ENCODE measurements around the gene TPM1. TPM values are rescaled to one million over a fixed set of nuclear protein-coding genes. Genes with fewer than 3 reads are reported as not detected.

TPM1 gene
- total and polyA plus RNA-seq, 4 donors: 64.7 to 101 (median 71.5) TPM

DNA sequence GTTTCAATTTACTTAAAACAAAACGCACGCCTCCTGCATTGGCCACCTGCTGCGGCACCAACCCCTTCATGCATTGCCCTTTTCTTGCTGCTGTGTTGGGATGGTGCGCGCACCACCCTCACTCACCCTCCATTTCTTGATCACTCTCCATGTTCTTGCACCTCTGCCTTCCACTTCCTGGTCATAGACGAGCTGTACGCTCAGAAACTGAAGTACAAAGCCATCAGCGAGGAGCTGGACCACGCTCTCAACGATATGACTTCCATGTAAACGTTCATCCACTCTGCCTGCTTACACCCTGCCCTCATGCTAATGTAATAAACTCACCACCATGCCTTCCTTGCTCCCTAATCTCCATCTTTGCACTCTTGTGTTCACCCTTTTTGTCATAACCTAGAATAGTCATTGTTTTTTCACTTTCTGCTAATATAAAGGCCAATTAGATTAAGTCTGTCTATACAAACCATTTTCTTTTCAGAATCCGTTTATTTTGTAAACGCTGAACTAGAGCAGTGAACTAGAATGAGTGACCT, 21.4 kb downstream of the TPM1 start:
- 94% methylated on average over 13 of the region's 13 CpGs for WGBS
- Histone ChIP-seq H3K27me3 (ENCODE audit: control insufficient read depth in 4 of 4, insufficient read depth in 4 of 4, low read length in 3 of 4) (no peaks in the 10 kb centered on the region), H3K4me3 (ENCODE audit: low read depth in 1 of 3, low read length in 3 of 3) (no peak overlapping the region), H3K36me3 (ENCODE audit: control insufficient read depth in 4 of 4, insufficient read depth in 3 of 4, low read depth in 1 of 4, low read length in 3 of 4) (peaks cover 18 to 67% (median 54%) of the 10 kb centered on the region in 4 donors), H3K4me1 (ENCODE audit: control insufficient read depth in 4 of 4, insufficient read depth in 4 of 4, low read length in 3 of 4) (no peaks in the 10 kb centered on the region), H3K9me3 (ENCODE audit: control insufficient read depth in 4 of 4, low read length in 3 of 4) (no peaks in the 10 kb centered on the region), H3K27ac (ENCODE audit: low read depth in 1 of 2, low read length in 2 of 2) (no peak overlapping the region), H3K9ac (ENCODE audit: low read depth in 1 of 2, low read length in 2 of 2) (no peak overlapping the region)
- TF ChIP-seq HNF4G (IDR thresholded peaks at IDR 0.05) (no peak), NR2F2 (IDR thresholded peaks at IDR 0.05) (no peak)
- TF ChIP-seq, protein P1, sequence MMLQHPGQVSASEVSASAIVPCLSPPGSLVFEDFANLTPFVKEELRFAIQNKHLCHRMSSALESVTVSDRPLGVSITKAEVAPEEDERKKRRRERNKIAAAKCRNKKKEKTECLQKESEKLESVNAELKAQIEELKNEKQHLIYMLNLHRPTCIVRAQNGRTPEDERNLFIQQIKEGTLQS (IDR thresholded peaks at IDR 0.05): no peak
- TF ChIP-seq, protein P2, sequence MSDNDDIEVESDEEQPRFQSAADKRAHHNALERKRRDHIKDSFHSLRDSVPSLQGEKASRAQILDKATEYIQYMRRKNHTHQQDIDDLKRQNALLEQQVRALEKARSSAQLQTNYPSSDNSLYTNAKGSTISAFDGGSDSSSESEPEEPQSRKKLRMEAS (IDR thresholded peaks at IDR 0.05): no peak
- TF ChIP-seq, protein P3, sequence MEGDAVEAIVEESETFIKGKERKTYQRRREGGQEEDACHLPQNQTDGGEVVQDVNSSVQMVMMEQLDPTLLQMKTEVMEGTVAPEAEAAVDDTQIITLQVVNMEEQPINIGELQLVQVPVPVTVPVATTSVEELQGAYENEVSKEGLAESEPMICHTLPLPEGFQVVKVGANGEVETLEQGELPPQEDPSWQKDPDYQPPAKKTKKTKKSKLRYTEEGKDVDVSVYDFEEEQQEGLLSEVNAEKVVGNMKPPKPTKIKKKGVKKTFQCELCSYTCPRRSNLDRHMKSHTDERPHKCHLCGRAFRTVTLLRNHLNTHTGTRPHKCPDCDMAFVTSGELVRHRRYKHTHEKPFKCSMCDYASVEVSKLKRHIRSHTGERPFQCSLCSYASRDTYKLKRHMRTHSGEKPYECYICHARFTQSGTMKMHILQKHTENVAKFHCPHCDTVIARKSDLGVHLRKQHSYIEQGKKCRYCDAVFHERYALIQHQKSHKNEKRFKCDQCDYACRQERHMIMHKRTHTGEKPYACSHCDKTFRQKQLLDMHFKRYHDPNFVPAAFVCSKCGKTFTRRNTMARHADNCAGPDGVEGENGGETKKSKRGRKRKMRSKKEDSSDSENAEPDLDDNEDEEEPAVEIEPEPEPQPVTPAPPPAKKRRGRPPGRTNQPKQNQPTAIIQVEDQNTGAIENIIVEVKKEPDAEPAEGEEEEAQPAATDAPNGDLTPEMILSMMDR (IDR thresholded peaks at IDR 0.05; ENCODE audit: low read depth, low read length, missing input control): no peak
- DNase-seq (ENCODE audit: low spot score): no peak

DNA sequence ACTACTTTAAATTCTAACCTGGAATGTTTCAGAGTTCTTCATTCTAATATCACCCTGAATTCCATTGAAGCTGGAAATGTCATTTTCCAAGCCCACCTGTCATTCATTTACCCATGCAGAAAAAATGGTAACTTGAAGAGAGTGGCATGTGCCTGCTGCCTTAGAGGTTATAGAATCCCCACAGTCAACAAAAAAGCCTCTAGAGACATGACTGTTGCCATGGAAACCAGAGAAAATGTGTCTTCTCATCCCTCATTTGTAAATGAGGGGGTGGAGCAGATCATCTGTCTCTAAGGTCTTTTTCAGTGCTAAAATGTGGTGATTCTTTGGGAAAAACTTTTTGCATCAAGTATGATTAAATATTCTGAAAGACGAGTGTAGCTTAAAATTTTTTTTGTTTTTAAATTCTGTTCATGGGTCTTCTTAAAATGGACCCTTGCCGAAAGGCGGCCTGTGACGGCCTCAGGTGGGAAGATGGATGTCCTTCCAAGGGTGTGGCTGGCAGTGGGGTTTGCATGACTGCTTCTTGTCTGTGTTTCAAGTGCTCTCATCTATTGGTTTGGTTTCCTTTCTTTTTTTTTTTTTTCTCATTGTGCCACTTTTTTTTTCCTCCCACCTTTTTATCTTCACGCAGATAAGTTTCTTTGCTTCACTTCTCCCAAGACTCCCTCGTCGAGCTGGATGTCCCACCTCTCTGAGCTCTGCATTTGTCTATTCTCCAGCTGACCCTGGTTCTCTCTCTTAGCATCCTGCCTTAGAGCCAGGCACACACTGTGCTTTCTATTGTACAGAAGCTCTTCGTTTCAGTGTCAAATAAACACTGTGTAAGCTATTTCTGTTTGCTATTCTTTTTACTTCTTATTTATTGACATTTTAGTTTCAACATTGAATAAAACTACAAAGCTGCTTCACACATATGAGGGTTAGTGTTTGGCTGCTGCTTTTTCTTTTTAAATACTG, 23.0 kb downstream of the TPM1 start:
- DNase-seq (ENCODE audit: low spot score): no peak
- no peaks in the 10 kb centered on the region for H3K9me3 ChIP-seq (ENCODE audit: control insufficient read depth in 4 of 4, low read length in 3 of 4)
- no peak overlapping the region for H3K9ac ChIP-seq (ENCODE audit: low read depth in 1 of 2, low read length in 2 of 2)
- no peak for TF ChIP-seq GABPA (IDR thresholded peaks at IDR 0.05 in 1 of 2, conservative IDR thresholded peaks at IDR 0.05 in 1 of 2)
- TF ChIP-seq SP1 (IDR thresholded peaks at IDR 0.05): no peak
- TF ChIP-seq, protein P4, sequence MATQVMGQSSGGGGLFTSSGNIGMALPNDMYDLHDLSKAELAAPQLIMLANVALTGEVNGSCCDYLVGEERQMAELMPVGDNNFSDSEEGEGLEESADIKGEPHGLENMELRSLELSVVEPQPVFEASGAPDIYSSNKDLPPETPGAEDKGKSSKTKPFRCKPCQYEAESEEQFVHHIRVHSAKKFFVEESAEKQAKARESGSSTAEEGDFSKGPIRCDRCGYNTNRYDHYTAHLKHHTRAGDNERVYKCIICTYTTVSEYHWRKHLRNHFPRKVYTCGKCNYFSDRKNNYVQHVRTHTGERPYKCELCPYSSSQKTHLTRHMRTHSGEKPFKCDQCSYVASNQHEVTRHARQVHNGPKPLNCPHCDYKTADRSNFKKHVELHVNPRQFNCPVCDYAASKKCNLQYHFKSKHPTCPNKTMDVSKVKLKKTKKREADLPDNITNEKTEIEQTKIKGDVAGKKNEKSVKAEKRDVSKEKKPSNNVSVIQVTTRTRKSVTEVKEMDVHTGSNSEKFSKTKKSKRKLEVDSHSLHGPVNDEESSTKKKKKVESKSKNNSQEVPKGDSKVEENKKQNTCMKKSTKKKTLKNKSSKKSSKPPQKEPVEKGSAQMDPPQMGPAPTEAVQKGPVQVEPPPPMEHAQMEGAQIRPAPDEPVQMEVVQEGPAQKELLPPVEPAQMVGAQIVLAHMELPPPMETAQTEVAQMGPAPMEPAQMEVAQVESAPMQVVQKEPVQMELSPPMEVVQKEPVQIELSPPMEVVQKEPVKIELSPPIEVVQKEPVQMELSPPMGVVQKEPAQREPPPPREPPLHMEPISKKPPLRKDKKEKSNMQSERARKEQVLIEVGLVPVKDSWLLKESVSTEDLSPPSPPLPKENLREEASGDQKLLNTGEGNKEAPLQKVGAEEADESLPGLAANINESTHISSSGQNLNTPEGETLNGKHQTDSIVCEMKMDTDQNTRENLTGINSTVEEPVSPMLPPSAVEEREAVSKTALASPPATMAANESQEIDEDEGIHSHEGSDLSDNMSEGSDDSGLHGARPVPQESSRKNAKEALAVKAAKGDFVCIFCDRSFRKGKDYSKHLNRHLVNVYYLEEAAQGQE (IDR thresholded peaks at IDR 0.05): no peak
- TF ChIP-seq, protein P1 (IDR thresholded peaks at IDR 0.05): no peak
- no peak for TF ChIP-seq NR2F2 (IDR thresholded peaks at IDR 0.05)
- no peak for TF ChIP-seq FOXA1 (IDR thresholded peaks at IDR 0.05)
- TF ChIP-seq TAF1 (conservative IDR thresholded peaks at IDR 0.05): no peak
- TF ChIP-seq, protein P2 (IDR thresholded peaks at IDR 0.05): no peak
- no peak for TF ChIP-seq YY1 (IDR thresholded peaks at IDR 0.05)
- TF ChIP-seq HNF4G (IDR thresholded peaks at IDR 0.05): no peak
- TF ChIP-seq EGR1 (IDR thresholded peaks at IDR 0.05; ENCODE audit: low read depth in 2 of 2): no peak
- TF ChIP-seq RAD21 (IDR thresholded peaks at IDR 0.05): no peak
- TF ChIP-seq HNF4A (conservative IDR thresholded peaks at IDR 0.05): no peak
- H3K36me3 ChIP-seq (ENCODE audit: control insufficient read depth in 4 of 4, insufficient read depth in 3 of 4, low read depth in 1 of 4, low read length in 3 of 4): peaks cover 14 to 52% (median 44%) of the 10 kb centered on the region in 4 donors
- H3K4me3 ChIP-seq (ENCODE audit: low read depth in 1 of 3, low read length in 3 of 3): no peak overlapping the region
- no peaks in the 10 kb centered on the region for H3K4me1 ChIP-seq (ENCODE audit: control insufficient read depth in 4 of 4, insufficient read depth in 4 of 4, low read length in 3 of 4)
- WGBS: 86% methylated on average over 8 of the region's 8 CpGs
- H3K27me3 ChIP-seq (ENCODE audit: control insufficient read depth in 4 of 4, insufficient read depth in 4 of 4, low read length in 3 of 4): no peaks in the 10 kb centered on the region
- no peak overlapping the region for H3K27ac ChIP-seq (ENCODE audit: low read depth in 1 of 2, low read length in 2 of 2)

Data from liver (tissue), 9 donors.